Activated CD4-positive, alpha-beta T cell treated with anti-CD3 and anti-CD28 coated beads, Interleukin-2, Interleukin-6, amounts not matched to agents 100 ng/mL and 50 ng/mL, durations not matched to agents 16 hours and 8 hours (primary cell): Measurements from ENCODE around the gene SGPL1.
A peak's percentile ranks its signal among the peaks of the same experiment; 100 is the strongest.

Experiments used
- DNase-seq: peaks from one replicate; pipeline ENCODE4 v3.0.0-alpha.2; 2020

Gene SGPL1

DNA sequence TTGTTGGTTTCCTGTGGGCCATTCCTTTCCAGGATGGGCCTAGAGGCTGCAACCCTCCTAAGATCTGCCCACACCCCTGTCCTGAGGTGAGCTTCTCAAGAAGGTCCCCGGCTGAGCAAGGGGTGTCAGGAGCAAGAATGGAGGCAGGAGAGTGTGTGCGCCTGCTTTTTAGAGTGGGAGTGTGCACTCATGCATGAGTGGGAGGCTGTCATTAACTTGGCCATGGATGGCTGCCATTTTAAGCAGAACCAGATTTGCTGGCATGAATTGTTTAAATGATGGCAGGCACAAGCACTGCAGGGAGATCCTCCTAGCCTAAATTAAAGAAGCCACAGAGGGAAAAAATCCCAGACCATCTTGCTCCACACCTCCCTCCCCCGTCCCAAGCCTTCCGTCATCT, 2.9 kb upstream of the SGPL1 start:
- no peak for DNase-seq

DNA sequence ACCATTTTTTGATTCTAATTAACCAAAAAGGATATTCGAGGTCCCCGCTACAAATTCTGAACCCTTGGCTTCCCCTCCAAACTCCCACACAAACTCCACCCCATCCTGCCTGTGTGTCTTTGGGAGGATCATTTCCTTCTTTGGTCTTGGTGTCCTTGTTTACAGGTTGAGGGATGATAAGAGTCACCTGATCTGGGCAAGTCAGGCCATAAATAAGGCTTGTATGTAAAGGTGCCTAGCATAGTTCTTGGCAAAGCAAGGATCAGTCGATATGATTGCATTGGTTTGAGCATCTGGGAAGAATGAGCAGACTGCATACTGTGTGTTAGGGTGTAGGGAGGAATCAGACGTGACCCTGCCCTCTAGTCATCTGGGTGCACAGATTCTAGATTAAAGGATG, 1.6 kb upstream of the SGPL1 start:
- DNase-seq, result no peak

DNA sequence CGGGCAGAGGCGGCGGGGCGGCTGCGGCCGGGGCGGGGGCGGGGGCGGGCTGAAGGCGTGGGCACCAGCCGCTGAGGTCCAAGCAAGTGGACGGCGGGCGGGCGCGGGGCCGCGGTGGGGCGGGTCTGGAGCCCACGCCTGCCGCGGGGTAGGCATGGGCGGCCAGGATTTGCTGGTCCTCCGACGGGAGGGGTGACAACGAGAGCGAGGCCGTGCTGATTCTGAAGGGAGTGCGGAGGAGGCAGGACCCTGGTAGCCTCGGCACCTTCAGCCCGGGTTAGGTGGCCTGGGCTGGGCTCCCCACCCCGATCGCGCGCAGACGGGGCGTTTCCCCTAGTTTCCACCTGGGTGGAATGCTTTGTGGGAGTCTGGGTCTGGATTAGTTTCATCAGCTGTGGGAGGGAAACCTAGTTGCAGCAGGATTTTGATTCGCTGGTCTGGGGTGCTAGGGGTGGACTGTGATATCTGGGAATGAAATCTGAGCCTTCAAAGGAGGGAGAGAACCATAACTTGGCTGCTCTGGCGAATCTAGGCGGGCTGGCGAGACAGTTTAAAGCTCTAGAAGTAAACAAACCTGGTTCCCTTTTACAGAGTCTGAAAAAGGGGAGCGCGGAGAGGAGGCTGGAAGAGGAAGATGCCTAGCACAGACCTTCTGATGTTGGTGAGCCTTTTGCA, 609 bp downstream of the SGPL1 start:
- peak; percentile 35 for DNase-seq

DNA sequence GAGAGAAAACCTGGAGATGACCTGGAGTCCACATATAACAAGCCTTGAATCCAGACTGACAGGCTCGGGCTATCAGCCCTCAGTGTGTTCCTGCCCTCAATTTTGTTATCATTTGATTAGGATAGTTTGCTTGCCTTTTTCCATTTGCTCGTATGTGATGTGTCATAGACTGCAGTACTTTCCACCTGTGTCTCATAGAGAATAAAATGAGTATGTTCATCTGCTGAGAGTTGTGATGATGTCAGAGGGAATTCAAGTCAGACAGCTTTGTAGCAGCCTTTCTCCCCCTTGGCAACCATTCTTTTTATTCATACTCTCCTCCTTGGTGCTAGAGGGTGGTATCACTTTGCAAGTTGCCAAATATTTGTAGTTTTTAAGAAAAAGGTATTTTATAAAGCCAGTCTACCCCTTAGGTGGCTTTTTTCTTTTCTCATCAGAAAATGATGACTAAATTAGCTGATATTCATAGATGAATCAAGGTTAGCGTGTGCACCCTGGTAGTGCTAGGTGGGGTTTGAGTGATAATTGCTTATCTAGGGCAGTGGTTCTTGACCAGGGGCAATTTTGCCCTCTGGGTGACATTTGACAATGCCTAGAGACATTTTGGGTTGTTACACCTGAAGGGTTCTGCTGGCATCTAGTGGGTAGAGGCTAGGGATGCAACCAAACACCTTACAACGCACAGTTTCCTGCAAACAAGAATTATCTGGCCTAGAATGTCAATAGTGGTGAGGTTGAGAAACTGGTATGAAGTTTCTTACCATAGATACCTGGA, 5.4 kb downstream of the SGPL1 start:
- DNase-seq, result peak; percentile 30

DNA sequence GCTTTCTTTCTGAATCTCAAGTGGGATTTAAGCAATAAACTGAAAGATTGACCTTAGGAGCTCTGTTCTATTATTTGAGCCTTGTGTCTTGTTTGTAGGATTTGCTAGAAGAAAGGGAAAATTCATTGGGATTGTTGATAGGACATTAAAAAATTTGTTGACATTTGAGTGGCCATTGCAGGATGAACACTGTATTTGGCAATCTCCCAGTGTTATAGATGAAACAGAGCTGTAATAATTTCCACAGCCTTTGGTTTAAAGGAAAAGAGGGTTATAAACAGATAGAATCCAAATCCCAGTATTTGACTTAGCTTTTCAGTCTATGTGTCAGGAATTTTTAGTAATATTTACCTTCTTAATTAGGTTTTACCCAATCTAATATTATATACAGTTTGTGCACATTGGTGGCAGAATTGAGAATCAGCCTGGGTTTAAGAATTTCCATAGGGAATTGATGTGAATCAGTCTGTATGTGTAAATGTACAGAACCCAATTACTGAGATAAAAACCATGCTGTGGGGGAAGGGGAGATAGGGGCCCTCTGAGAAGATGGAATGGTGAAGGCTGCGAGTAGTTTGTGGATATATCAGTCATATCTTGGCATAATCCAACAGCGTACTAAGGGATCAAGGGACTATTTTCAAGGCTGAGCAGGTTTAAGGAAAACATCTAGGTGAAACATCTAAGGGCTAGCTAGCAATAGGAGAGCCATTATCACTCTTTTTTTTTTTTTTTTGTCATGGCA, 6.5 kb downstream of the SGPL1 start:
- no peak for DNase-seq

DNA sequence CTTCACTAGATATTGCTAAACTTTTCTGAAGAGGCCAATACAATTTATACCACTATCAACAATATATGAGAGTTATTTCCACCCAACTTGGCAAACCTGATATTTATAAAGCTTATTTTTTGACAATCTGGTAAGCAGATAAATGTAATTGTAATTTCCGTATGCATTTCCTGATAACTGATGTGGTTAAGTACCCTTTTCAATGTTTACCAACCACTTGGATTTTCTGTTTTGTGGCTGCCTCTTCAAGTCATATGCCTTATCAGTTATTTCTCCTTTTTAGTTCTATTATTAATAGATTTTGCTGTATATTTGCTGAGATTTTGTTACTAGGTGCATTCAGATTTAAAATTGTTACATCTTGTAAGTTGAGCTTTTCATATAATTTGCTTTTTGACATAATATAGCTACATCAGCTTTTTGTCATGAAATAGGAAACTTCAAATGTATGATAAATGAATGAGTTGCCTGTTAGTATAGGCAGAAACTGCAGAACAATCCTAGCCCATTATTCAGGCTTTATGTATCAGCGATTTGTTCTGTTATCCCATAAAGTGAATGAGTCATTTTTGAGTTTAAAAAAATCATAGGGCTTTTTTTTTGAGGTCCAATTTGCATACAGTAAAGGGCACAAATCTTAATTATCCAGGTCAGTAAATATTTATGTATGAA, 11.5 kb downstream of the SGPL1 start:
- DNase-seq, result no peak

DNA sequence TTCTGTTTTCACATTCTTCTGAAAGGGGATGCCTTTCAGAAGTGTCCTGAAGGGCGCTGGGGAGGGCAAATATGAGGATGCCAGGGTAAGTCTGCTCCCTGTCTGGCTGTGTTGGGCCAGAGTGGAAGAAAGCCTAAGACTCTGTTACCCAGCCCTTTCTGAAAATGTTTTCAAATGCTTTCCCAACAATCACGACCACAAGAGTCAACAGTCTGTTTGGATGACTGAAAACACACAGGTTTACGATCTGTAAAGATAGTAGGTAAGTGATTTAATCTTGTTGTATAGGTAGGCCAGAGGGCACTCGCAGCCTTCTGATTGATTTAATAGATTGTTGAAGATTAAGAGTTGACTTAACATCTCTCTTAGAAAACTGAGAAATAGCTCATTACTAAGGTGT, 13.2 kb downstream of the SGPL1 start:
- DNase-seq, result no peak

DNA sequence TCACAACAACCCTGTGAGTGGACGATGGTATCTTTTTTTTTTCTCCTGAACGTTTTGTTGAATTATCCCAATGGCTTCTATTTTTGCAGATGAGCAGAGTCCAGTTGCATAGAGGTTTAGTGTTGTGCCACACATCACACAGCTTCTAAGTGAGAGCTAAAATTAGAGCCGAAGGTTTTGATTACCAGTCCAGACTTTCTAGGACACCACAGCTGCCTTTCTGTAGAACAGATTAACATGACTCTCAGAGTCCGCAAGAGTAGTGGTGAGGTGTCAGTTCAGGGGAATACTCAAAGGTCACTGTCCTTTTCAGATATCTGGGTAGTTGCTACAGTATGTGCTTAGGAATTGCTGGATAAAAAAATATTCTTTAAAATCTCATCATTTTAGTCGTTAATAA, 13.8 kb downstream of the SGPL1 start:
- DNase-seq, result no peak

DNA sequence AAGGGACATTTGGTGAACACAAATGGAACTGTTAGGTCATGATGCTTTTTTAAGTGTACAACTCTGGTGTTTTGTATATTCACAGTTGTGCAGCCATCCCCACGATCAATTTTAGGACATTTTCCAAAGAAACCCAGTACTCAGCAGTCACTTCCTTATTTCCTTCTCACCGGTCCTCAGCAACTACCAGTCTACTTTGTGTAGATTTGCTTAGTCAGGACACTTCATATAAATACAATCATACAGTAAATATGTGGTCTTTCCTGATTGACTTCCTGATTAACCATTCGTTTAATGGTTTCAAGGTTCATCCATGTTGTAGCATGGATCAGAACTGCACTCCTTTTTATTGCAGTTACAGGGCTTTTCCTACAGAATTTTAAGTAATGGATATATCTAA, 14.4 kb downstream of the SGPL1 start:
- no peak for DNase-seq

DNA sequence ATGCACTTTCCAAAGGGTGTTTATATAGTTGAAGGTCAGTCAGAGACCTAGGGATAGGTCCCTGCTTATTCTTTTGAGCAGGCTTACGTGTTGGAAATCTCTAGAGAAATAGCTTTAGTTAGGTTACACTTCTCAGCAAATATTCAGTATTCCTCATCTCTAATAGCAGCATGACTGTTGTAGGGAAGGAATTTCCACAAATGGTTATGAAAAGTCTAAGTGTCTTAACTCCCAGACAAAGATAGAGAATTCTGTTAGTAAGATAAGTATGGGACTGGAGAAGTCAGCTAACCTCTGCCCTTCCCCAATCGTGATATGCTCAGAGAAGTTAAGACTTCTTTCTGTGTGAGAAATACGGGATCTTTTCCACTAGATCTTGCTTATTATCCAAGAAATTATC, 16.5 kb downstream of the SGPL1 start:
- no peak for DNase-seq

DNA sequence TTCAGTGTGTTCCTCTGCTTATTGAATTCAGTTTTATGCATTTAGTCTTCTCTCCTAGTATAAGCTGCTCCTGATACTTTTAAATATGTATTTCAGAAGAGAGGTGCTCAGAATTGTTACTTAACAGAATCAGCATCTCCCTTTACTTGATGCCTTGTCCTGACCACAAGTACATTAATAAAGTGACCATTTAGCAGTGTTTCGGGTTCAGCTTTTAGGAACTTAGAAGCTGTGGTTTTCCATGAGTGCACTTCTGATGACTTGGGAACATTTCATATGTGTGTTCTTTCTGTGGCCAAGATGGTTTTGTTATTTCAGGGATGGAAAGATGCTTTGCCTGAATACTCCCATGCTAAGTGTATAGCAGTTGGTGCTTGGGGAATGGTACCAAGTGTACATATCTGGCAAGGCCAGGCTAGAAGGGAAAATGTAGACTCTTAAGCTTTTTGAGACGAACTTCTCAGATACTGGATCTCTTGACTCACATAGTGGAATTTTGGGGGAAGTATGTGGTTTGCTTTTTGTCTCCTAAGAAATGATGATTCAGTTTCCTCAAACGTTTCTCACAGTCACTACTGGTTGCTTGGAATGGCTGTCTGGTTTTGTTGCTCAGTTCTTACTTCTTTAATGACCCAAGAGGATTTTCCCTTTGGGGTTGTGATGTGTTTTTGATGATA, 17.2 kb downstream of the SGPL1 start:
- peak; percentile 45 for DNase-seq

DNA sequence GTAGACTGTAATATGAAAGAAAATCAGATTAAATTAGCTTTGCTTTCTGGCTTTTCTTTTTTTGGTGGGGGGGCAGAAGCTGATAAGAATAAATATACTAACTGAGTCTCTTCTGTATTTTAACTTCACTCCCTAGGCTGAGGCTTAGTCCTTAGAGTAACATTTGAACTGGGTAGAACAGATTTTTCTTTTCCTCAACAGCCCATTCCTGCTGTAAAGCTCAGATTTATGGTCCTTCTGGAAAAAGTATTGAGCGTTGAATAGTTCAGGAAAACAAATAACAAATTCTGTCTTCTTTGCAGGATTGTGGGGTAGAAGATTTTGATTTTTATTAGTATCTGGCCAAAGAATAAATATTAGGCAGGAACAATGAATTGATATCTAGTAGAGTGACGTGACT, 17.9 kb downstream of the SGPL1 start:
- DNase-seq, result no peak

DNA sequence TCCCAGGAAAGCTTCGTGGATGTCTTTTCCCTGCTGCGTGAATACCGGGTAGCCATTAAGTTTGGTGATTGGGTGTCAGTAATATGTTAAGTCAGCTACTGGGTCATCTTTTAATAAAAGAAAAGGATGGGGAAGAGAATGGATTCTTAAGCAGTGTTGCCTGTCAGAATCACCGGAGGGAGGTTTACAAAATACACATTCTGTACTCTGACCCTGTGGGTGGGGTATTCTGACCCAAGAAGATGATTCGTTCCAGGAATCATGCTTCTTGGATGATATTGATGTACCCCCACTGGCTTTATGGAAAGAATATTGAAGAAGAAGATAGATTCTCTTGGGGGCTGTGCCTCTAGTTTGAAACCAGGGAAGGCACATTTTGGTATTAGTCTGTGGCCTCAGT, 18.3 kb downstream of the SGPL1 start:
- DNase-seq, result no peak

DNA sequence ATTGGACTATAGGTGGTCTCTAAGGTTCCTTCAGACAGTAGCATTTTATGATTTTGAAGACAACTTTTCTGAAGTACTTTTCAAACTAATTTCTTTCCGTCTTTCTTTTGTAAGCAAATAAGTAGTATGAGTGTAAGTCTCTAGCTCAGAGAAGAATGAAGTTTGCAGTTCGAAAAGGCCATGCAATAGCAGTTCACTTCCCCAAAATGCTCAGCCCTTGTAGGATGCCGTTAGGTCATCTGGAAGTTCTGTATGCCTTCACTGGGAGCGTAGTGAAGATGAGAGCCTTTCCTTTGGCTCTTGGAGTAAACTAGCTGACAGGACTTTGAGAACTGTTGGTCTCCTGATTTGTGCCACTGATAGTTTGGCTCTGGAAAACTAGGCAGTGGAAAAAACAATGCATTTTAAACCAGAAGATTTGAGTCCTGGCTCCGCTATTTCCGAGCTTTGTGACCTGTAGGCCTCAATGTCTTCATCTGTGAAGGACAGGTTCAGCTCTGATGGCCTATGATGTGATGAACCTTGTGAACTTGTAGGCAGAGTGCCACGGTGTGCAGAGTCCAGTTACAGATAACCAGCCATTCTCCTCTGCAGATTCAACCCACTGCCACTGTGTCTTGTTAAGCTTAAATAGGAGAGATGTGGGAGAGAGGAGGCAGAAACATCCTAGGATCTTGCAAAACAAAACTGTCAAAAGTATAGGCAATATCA, 18.8 kb downstream of the SGPL1 start:
- DNase-seq, result no peak

DNA sequence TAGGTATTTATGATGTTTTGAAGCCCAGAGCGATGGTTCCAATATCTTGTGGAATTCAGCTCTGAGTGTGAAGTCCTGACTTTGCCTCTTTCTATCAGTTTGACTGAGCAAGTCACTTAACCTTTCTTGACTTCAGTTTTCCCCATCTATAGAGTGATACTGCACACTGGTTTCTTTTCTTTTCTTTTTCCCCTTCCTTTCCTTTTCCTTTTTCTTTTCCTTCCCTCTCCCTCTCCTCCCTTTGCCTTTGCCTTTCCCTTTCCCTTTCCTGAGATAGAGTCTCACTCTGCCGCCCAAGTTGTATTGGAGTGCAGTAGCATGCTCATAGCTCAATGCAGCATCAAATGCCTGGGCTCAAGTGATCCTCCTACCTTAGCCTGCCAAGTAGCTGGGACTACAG, 20.6 kb downstream of the SGPL1 start:
- no peak for DNase-seq

DNA sequence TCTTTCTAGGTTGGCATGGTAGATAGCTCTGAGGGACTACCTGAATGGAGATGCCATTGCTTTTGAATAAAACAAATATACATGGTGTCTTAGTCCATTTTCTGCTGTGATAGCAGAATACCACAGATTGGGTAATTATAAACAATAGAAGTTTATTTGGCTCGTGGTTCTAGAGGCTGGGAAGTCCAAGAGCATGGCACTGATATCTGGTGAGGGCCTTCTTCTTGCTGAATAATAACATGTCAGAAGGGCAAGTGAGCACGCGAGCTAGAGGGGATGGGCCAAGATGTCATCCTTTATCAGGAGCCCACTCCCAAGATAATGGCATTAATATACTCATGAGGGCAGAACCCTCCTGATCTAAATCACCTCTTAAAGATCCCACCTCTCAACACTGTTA, 21.9 kb downstream of the SGPL1 start:
- DNase-seq, result no peak

DNA sequence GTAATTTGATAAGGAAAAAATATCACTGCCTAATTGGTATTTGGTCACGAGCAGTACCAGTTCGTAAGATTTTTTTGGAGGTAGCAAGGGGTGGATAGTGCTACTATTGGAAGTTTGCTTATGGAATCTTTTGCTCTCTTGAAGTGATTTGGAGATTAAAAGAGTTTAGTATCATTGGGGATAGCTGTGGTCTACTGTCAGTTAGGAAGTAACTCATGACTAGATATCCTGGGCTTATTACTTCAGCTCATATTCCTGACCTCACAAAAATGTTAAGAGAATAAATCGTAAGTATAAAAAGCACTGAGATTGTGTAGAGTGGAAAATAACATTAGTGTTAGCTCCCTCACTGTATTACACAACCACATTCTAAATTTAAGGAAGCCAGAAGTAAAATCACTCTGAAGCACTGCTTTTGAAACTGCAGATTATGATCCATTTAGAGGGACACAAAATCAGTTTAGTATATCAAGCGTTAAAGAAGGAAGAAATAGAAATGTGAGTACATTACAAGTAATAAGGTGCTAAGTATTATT, 22.6 kb downstream of the SGPL1 start:
- no peak for DNase-seq

DNA sequence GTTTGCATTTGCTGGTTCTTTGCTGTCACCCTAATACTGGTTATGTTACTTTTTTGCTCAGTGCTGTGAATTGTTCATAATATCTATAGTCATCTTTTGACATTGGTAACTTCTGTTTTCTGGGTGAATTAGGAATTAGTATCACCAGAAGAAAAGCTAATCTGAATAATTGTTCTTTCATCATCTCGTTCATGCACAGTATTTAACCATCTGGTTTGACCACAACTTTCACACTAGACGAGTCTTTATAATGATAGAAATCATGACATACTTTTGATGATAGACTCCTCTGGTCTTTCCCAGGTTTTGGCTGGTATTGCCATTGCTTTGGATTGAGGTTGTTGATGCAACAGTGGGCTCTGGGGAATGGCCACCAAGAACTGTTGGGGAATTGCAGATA, 25.1 kb downstream of the SGPL1 start:
- no peak for DNase-seq

DNA sequence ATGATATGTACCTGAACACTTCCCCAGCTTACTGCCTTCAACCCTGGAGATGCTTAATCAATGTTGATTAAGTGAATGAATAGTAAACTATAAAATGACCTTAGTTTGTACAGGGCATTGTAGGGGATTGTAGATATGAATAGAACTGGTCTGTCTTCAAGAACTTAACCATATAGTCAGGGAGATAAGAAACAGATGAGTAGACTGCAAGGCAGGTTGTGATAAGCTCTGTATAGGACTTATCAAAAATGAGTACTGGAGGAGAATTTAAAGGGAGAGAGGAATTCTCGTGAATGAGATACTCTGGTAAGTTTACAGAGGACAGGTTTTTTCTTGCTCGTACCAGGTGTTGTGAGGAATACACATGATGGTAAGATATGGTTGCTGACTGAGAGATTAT, 27.6 kb downstream of the SGPL1 start:
- no peak for DNase-seq

DNA sequence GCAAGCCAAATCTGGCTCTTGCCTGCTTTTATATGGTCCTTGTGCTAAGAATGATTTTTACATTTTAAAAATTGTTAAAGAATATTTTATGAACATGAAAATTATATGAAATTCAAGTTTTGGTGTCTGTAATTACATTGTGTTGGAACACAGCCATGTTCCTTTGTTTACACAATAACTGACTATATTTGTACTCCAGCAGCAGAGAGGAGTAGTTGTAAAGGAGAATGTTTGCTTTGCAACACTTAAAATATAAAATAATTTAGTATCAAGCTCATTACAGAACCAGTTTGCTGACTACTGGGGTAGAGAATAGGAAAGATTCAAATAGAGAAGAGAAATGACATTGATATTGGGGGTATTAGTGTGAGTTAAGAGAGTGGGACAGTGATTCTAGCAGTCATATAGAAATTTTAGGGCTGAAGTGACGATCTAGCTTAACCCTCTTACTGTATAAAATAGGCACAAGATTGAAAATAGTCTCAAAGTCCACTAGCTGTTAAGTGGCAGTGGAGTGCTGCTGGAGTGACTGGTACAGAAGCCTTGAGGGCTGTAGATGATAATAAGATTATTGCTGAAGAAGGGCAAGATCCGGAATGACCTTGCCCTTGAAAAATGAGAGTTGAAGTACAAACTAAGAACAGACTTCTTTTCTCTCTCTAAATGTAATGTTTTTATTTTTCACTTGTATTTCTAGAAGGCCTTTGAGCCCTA, 28.2 kb downstream of the SGPL1 start:
- no peak for DNase-seq

DNA sequence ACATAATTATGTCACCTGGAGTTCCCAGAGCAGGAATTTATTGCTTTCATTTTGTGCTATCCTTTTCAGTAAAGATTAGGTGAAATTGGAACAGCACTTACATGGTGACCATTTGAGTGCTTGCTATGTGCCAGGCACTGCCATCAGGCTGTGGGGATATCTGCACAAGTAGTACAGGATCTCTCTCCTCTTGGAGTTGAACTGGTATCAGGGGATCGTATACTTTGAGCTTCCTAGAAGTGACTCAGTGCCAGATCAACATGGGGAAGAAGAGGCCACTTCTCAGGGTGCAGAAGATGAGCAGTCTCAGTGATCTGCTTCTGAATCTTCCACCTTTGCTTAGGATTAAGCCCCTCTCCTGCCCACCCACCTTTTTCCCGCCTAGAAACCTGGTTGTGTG, 29.5 kb downstream of the SGPL1 start:
- no peak for DNase-seq
